Kidney (tissue), 14 donors: Measurements from ENCODE around the gene CDC5L. TPM values are rescaled to one million over a fixed set of nuclear protein-coding genes. Genes with fewer than 3 reads are reported as not detected.

Experiments
- DNase-seq, 5 donors: peaks; one replicate each; pipeline ENCODE4 v3.0.0-alpha.2; 2013 to 2020
- FAIRE-seq: peaks from 2 replicates; lab custom pipeline; 2012; peaks lifted over from hg19 to GRCh38; lab: Jason Lieb, UNC
- H3K27ac ChIP-seq, 2 donors: one replicate each; pipeline ENCODE4 v1.7.0; 2013; ENCODE audit warnings: low read depth in 2 of 2, low read length in 2 of 2, inconsistent platforms in 1 of 2
- H3K27me3 ChIP-seq: one replicate; pipeline ENCODE4 v1.7.1; 2013; ENCODE audit warnings: low read length, inconsistent platforms; ENCODE audit not compliant: control insufficient read depth, insufficient read depth
- H3K36me3 ChIP-seq, 3 donors: one replicate each; pipeline versions ENCODE4 v1.7.0 to v1.7.1; 2013; ENCODE audit warnings: low read length in 3 of 3, control low read depth in 1 of 3, inconsistent platforms in 1 of 3; ENCODE audit not compliant: insufficient read depth in 3 of 3, control insufficient read depth in 2 of 3
- H3K4me1 ChIP-seq, 3 donors: one replicate each; pipeline versions ENCODE4 v1.7.0 to v1.7.1; 2013; ENCODE audit warnings: low read length in 3 of 3, inconsistent platforms in 1 of 3, low read depth in 1 of 3; ENCODE audit not compliant: control insufficient read depth in 2 of 3, insufficient read depth in 2 of 3
- H3K4me3 ChIP-seq, 3 donors: one replicate each; pipeline versions ENCODE4 v1.7.0 to v1.8.1; 2013; ENCODE audit warnings: low read length in 3 of 3, control low read depth in 1 of 3, inconsistent platforms in 1 of 3
- H3K9ac ChIP-seq, 3 donors: one replicate each; pipeline versions ENCODE4 v1.7.0 to v1.7.1; 2013; ENCODE audit warnings: low read length in 3 of 3, control low read depth in 1 of 3, inconsistent platforms in 1 of 3
- H3K9me3 ChIP-seq, 3 donors: one replicate each; pipeline versions ENCODE4 v1.7.0 to v1.7.1; 2013; ENCODE audit warnings: low read length in 3 of 3, control low read depth in 1 of 3, inconsistent platforms in 1 of 3; ENCODE audit not compliant: control insufficient read depth in 2 of 3, insufficient read depth in 1 of 3
- CTCF ChIP-seq: IDR thresholded peaks from 3 replicates; pipeline ENCODE4 v1.5.1; 2012; ENCODE audit warnings: mild to moderate bottlenecking, moderate library complexity, borderline replicate concordance; ENCODE audit not compliant: insufficient read depth; ENCODE audit errors: extremely low read depth
- intact Hi-C: fragments of 100-400 bp; cut with DNase I; formaldehyde crosslinking; loops from one replicate; pipeline ENCODE4 v1.11.1; 2022
- polyA plus RNA-seq: library from polyadenylated mRNA; stranded (reverse); fragments of 350-450 nt; fragmentation: Illumina TruSeq; extraction: RNeasy Lipid Tissue Mini Kit (QIAGEN cat#74804); gene quantifications from one replicate; pipeline ENCODE4 v1.2.3, GENCODE V29; 2014; ENCODE audit warnings: low read depth, low replicate concordance; ENCODE audit not compliant: insufficient read depth
- total RNA-seq: library from RNA; stranded (reverse); fragmentation: NEBNext Ultra II Directional; extraction: Animal tissue kit (Norgen Biotek cat#: 25700); gene quantifications from one replicate; pipeline ENCODE4 v1.2.1, GENCODE V29; 2021
- donor health status: control.
- donor health status: control.
- donor health status: control.
- donor health status: control.
- donor health status: control.
- donor health status: DM: yes; HTN: yes; CAD: no.
- donor health status: Normal renal cell carcinoma (clear cell type).

CDC5L gene
- total and polyA plus RNA-seq, 2 donors from 2014 or later: 7.6 to 17.6 TPM

- Histone ChIP-seq H3K27me3 (no peaks in the 10 kb centered on the region), H3K27ac (no peak overlapping the region), H3K4me3 (no peak overlapping the region), H3K36me3 (peaks cover 10 to 62% (median 25%) of the 10 kb centered on the region in 3 donors), H3K9me3 (no peaks in the 10 kb centered on the region), H3K9ac (no peak overlapping the region), H3K4me1 (peaks cover 0 to 4% (median 0%) of the 10 kb centered on the region in 3 donors)
- DNase-seq (no peak), FAIRE-seq (no peak)
- TF ChIP-seq CTCF: no peak
- intact Hi-C loops: no loop called here
These were observed 20.6 kb downstream of the CDC5L start for GRCh38 chr6:44407951-44408670.

- TF ChIP-seq CTCF: no peak
- Histone ChIP-seq H3K9ac (no peak overlapping the region), H3K4me1 (peaks cover 0 to 4% (median 0%) of the 10 kb centered on the region in 3 donors), H3K4me3 (no peak overlapping the region), H3K9me3 (no peaks in the 10 kb centered on the region), H3K36me3 (peaks cover 16 to 70% (median 29%) of the 10 kb centered on the region in 3 donors), H3K27ac (no peak overlapping the region), H3K27me3 (no peaks in the 10 kb centered on the region)
- DNase-seq (no peak), FAIRE-seq (no peak)
- intact Hi-C loops: no loop called here
These were observed 21.8 kb downstream of the CDC5L start for GRCh38 chr6:44409207-44409794.

- Histone ChIP-seq H3K36me3 (peaks cover 16 to 63% (median 25%) of the 10 kb centered on the region in 3 donors), H3K9me3 (no peaks in the 10 kb centered on the region), H3K27ac (no peak overlapping the region), H3K9ac (no peak overlapping the region), H3K27me3 (no peaks in the 10 kb centered on the region), H3K4me3 (no peak overlapping the region), H3K4me1 (peaks cover 0 to 4% (median 0%) of the 10 kb centered on the region in 3 donors)
- TF ChIP-seq CTCF: no peak
- no peak for DNase-seq
- FAIRE-seq: no peak
- intact Hi-C loops: no loop called here
These were observed 22.9 kb downstream of the CDC5L start for GRCh38 chr6:44410363-44410762.
